Osteoblast (primary cell): ENCODE data around the gene ZNF740. TPM values are rescaled to one million over a fixed set of nuclear protein-coding genes. Genes with fewer than 3 reads are reported as not detected.

ENCODE experiments used
- DNase-seq: peaks from one replicate; pipeline ENCODE4 v3.0.0; 2011; ENCODE audit warnings: low spot score, mixed read lengths; ENCODE audit not compliant: insufficient read length; ENCODE audit errors: missing footprints
- H2AFZ ChIP-seq: 2 replicates; pipeline ENCODE4 v1.6.0; 2011; ENCODE audit warnings: mild to moderate bottlenecking, low read length
- H3K27ac ChIP-seq: 2 replicates; pipeline ENCODE4 v1.5.1; 2011; ENCODE audit warnings: mild to moderate bottlenecking, low read depth, low read length, moderate library complexity
- H3K27me3 ChIP-seq: 2 replicates; pipeline ENCODE4 v1.6.0; 2012; ENCODE audit warnings: mild to moderate bottlenecking, control low read depth, inconsistent platforms, low read length, moderate library complexity; ENCODE audit not compliant: insufficient read depth
- H3K36me3 ChIP-seq: 2 replicates; pipeline ENCODE4 v1.5.1; 2011; ENCODE audit warnings: mild to moderate bottlenecking, low read length, control low read depth, moderate library complexity; ENCODE audit not compliant: insufficient read depth
- H3K4me1 ChIP-seq: 2 replicates; pipeline ENCODE4 v1.5.1; 2011; ENCODE audit warnings: mild to moderate bottlenecking, low read length, control low read depth, moderate library complexity; ENCODE audit not compliant: insufficient read depth
- H3K4me2 ChIP-seq: 2 replicates; pipeline ENCODE4 v1.6.0; 2011; ENCODE audit warnings: mild to moderate bottlenecking, low read length; ENCODE audit not compliant: insufficient read depth
- H3K4me3 ChIP-seq: fragments of 200-600 bp; sonication (generic); 3 replicates; pipeline ENCODE4 v1.5.1; 2012; ENCODE audit warnings: mild to moderate bottlenecking, low read length, inconsistent platforms; ENCODE audit not compliant: insufficient read depth
- H3K79me2 ChIP-seq: 2 replicates; pipeline ENCODE4 v1.6.0; 2012; ENCODE audit warnings: mild to moderate bottlenecking, low read length, control low read depth, inconsistent platforms; ENCODE audit not compliant: insufficient read depth
- H3K9me3 ChIP-seq: 2 replicates; pipeline ENCODE4 v1.5.1; 2011; ENCODE audit warnings: low read depth, low read length, control low read depth
- H4K20me1 ChIP-seq: 2 replicates; pipeline ENCODE4 v1.6.0; 2012; ENCODE audit warnings: mild to moderate bottlenecking, low read length, control low read depth; ENCODE audit not compliant: insufficient read depth
- CTCF ChIP-seq: IDR thresholded peaks from 2 replicates; pipeline ENCODE4 v1.5.1; 2011; ENCODE audit warnings: mild to moderate bottlenecking, low read depth, low read length, moderate library complexity; ENCODE audit errors: extremely low read depth
- total RNA-seq: library from RNA; depleted of rRNA; stranded (reverse); fragments of >200 nt; gene quantifications from 2 replicates; pipeline ENCODE4 v1.2.3, GENCODE V29; 2012

The ZNF740 gene
- total RNA-seq, 1 donor = 19.5 TPM

GRCh38 chr12:53229454-53229853, 48.9 kb downstream of the ZNF740 start:
- H3K4me2 ChIP-seq = no peak overlapping the region
- H3K36me3 ChIP-seq = no peaks in the 10 kb centered on the region
- no peak overlapping the region for H3K4me3 ChIP-seq
- TF ChIP-seq CTCF = no peak
- peaks cover 7% of the 10 kb centered on the region for H3K79me2 ChIP-seq
- no peak overlapping the region for H2AFZ ChIP-seq
- DNase-seq = peak; percentile 14
- H4K20me1 ChIP-seq = no peaks in the 10 kb centered on the region
- peaks cover 40% of the 10 kb centered on the region for H3K4me1 ChIP-seq
- no peaks in the 10 kb centered on the region for H3K9me3 ChIP-seq
- peaks cover 6% of the 10 kb centered on the region for H3K27me3 ChIP-seq
- H3K27ac ChIP-seq = no peak overlapping the region

GRCh38 chr12:53230108-53230845, 49.8 kb downstream of the ZNF740 start:
- TF ChIP-seq CTCF = no peak
- peaks cover 7% of the 10 kb centered on the region for H3K79me2 ChIP-seq
- H3K4me3 ChIP-seq = no peak overlapping the region
- H2AFZ ChIP-seq = no peak overlapping the region
- H3K27me3 ChIP-seq = peaks cover 8% of the 10 kb centered on the region
- no peaks in the 10 kb centered on the region for H3K9me3 ChIP-seq
- H3K4me1 ChIP-seq = peaks cover 32% of the 10 kb centered on the region
- no peak overlapping the region for H3K4me2 ChIP-seq
- DNase-seq = peak; percentile 19
- no peaks in the 10 kb centered on the region for H4K20me1 ChIP-seq
- H3K36me3 ChIP-seq = no peaks in the 10 kb centered on the region
- no peak overlapping the region for H3K27ac ChIP-seq

- Histone ChIP-seq H3K4me2 (peak overlapping the region; percentile 85), H3K9me3 (no peaks in the 10 kb centered on the region), H3K27me3 (peaks cover 9% of the 10 kb centered on the region), H3K36me3 (no peaks in the 10 kb centered on the region), H3K79me2 (peaks cover 7% of the 10 kb centered on the region), H3K27ac (no peak overlapping the region), H2AFZ (peak overlapping the region; percentile 63), H4K20me1 (no peaks in the 10 kb centered on the region), H3K4me3 (peak overlapping the region; percentile 82), H3K4me1 (peaks cover 29% of the 10 kb centered on the region)
- DNase-seq = no peak
- no peak for TF ChIP-seq CTCF
These were observed 51.1 kb downstream of the ZNF740 start for GRCh38 chr12:53231671-53231920.

- H3K4me2 ChIP-seq = peak within 1 kb of the TSS; percentile 85
- H3K27ac ChIP-seq = no peak within 1 kb of the TSS
- H4K20me1 ChIP-seq = no peaks in the 10 kb centered on the region
- H3K9me3 ChIP-seq = no peaks in the 10 kb centered on the region
- peak within 1 kb of the TSS; percentile 76 for H2AFZ ChIP-seq
- H3K27me3 ChIP-seq = peaks cover 14% of the 10 kb centered on the region
- H3K4me3 ChIP-seq = peak within 1 kb of the TSS; percentile 82
- H3K4me1 ChIP-seq = peaks cover 29% of the 10 kb centered on the region
- DNase-seq = peak; percentile 96
- H3K36me3 ChIP-seq = no peaks in the 10 kb centered on the region
- H3K79me2 ChIP-seq = peaks cover 7% of the 10 kb centered on the region
- no peak for TF ChIP-seq CTCF
These were observed 51.6 kb downstream of the ZNF740 start, which contains the start of gene RARG for GRCh38 chr12:53231921-53232645. RARG (minus strand) TSS chr12:53232209; CDS start chr12:53227545, 4,664 bp downstream.
